Body of pancreas (tissue), 4 donors: ENCODE measurements around the gene PFDN6.

Source experiments
- POLR2A ChIP-seq, 3 donors: fragments of 450-650 bp; IDR thresholded peaks; one replicate each; pipeline ENCODE4 v1.6.1; 2016; ENCODE audit warnings: antibody characterized with exemption in 3 of 3, mild to moderate bottlenecking in 2 of 3
- TF ChIP-seq, protein P1 (sequence below), 7 experiments: fragments of 450-650 bp in 4 of 7; fragments of 200-600 bp in 3 of 7; sonication (generic) in 3 of 7; IDR thresholded peaks; one replicate each; pipeline ENCODE4 v1.5.1; 2016 to 2019; ENCODE audit warnings: antibody characterized with exemption in 7 of 7

DNA sequence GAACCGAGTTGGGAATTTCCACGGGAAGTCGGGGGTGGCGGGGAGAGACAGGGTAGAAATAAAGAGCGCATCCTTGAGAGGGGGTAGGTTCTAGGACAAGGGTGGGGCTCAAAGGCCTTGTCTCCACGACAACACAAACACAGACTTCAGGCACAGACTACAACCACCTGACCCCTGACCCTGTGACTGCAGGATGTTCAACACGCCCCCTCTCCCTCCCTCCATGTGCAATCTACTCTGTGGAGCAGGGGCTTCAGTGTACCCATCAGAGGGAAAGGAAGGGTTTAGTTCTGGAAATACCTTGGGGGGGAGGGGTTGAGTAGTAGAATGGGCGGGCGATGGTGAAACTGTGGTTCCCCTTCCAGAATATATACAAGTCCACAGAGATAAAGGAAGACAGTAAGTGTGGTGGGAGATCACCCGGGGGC lies 25.1 kb downstream of the PFDN6 start:
- TF ChIP-seq, protein P1, sequence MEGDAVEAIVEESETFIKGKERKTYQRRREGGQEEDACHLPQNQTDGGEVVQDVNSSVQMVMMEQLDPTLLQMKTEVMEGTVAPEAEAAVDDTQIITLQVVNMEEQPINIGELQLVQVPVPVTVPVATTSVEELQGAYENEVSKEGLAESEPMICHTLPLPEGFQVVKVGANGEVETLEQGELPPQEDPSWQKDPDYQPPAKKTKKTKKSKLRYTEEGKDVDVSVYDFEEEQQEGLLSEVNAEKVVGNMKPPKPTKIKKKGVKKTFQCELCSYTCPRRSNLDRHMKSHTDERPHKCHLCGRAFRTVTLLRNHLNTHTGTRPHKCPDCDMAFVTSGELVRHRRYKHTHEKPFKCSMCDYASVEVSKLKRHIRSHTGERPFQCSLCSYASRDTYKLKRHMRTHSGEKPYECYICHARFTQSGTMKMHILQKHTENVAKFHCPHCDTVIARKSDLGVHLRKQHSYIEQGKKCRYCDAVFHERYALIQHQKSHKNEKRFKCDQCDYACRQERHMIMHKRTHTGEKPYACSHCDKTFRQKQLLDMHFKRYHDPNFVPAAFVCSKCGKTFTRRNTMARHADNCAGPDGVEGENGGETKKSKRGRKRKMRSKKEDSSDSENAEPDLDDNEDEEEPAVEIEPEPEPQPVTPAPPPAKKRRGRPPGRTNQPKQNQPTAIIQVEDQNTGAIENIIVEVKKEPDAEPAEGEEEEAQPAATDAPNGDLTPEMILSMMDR (IDR thresholded peaks at IDR 0.05): no peak
- TF ChIP-seq POLR2A (IDR thresholded peaks at IDR 0.05): no peak
